Type B pancreatic cell (in vitro differentiated cells): ENCODE measurements around the gene SGSM2. TPM values are rescaled to one million over a fixed set of nuclear protein-coding genes. Genes with fewer than 3 reads are reported as not detected.

ENCODE experiments used
- DNase-seq: peaks from one replicate; pipeline ENCODE4 v3.0.0; 2021; ENCODE audit warnings: mixed read lengths; ENCODE audit not compliant: unreplicated experiment; ENCODE audit errors: extremely low spot score
- H3K27ac Mint-ChIP-seq: 2 replicates; pipeline ENCODE4 v1.8.0; 2021; ENCODE audit warnings: mild to moderate bottlenecking, mixed read lengths
- H3K27me3 Mint-ChIP-seq: 2 replicates; pipeline ENCODE4 v1.8.0; 2021; ENCODE audit warnings: mixed read lengths
- H3K36me3 Mint-ChIP-seq: 2 replicates; pipeline ENCODE4 v1.8.0; 2021; ENCODE audit warnings: mixed read lengths
- H3K4me1 Mint-ChIP-seq: one replicate; pipeline ENCODE4 v1.8.0; 2021; ENCODE audit warnings: mixed read lengths; ENCODE audit not compliant: unreplicated experiment
- H3K4me3 Mint-ChIP-seq: 2 replicates; pipeline ENCODE4 v1.8.0; 2021; ENCODE audit warnings: mild to moderate bottlenecking, mixed read lengths
- H3K9me3 Mint-ChIP-seq: 2 replicates; pipeline ENCODE4 v1.8.0; 2021; ENCODE audit warnings: mixed read lengths
- total RNA-seq: library from RNA; stranded (reverse); gene quantifications from 2 replicates; pipeline ENCODE4 v1.2.1, GENCODE V29; 2021; ENCODE audit warnings: low replicate concordance
- TF ChIP-seq, protein P1 (sequence below): fragments of 200-600 bp; sonication (generic); conservative IDR thresholded peaks from 2 replicates; pipeline ENCODE4 v1.5.0; 2021; ENCODE audit warnings: antibody characterized with exemption, mild to moderate bottlenecking

The SGSM2 gene
- total RNA-seq, 1 donor from 2014 or later: 74.3 TPM

DNA sequence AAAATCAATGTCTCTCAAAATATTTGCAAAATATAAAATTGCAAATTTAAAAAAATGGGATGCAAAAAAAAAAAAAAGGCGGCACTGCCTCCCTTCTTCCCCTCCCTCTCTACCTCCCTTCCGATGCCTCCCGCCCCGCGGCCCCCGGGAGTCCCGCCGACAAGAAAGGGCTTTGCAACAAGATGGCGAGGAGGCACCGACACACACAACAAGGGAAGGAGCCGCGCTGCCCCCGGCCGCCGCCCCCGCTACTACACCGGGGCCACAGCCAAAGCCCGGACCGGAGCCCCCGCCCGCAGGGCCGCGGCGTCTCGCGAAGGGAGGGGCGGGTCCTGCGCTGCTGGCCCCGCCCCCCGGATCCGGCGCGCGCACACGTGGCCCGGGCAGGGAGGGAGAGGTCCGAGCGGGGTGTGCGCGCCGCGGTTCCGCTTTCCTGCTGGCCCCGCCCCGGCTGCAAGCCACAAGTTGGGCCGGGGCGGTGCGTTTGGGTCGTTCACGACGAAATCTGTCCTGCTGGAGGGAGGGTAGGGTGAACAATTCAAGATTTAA, 63.6 kb downstream of the SGSM2 start, which contains the start of gene MNT:
Gene MNT (minus strand): TSS at position 184 of the 549 bp plus-strand sequence. CDS start 348 bp downstream, outside the sequence.
- Mint-ChIP-seq H3K4me3 (peak within 1 kb of the TSS; percentile 99), H3K4me1 (peaks cover 45% of the 10 kb centered on the region), H3K27ac (peak within 1 kb of the TSS; percentile 100), H3K36me3 (no peaks in the 10 kb centered on the region), H3K9me3 (no peaks in the 10 kb centered on the region), H3K27me3 (no peaks in the 10 kb centered on the region)
- peak; percentile 97 for DNase-seq
- TF ChIP-seq, protein P1, sequence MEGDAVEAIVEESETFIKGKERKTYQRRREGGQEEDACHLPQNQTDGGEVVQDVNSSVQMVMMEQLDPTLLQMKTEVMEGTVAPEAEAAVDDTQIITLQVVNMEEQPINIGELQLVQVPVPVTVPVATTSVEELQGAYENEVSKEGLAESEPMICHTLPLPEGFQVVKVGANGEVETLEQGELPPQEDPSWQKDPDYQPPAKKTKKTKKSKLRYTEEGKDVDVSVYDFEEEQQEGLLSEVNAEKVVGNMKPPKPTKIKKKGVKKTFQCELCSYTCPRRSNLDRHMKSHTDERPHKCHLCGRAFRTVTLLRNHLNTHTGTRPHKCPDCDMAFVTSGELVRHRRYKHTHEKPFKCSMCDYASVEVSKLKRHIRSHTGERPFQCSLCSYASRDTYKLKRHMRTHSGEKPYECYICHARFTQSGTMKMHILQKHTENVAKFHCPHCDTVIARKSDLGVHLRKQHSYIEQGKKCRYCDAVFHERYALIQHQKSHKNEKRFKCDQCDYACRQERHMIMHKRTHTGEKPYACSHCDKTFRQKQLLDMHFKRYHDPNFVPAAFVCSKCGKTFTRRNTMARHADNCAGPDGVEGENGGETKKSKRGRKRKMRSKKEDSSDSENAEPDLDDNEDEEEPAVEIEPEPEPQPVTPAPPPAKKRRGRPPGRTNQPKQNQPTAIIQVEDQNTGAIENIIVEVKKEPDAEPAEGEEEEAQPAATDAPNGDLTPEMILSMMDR: peak; percentile 23

DNA sequence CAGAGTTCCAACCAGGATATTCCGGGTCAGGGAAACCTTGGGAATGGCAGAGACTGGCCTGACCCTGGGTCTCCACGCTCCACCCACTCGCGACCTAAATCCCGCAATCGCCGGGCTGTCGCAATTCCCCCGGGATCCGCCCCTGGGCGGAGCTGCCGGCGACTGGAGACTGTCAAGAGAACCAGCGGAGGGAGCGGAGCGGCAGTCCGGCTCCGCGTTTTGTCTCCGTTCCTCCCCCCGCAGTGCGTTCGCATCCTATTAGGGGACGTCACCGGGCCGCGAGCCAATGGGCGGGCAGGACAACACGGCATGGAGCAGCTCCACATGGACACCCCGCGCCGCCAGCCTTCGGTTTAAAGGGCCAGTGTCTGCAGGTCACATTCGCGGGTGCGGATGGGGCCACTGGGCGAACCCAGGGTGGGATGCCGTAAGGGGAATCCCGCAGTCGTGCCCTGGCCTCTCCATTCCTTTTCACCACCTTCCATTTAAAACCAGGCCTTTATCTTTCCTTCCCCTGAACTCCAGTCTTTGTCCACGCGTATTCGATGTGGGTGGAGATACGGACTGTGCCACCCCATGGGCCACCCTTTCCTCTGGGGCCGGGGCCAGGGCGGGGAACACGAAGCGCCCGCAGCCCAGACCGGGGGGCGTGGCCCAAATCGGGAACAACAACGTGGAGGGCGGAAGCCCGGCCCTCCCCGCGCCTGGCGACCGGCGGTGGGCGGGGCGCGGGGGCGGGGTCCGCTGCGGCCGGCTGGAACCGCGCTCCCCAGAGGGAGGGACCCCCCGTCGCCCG, 64.3 kb downstream of the SGSM2 start:
- no peaks in the 10 kb centered on the region for H3K9me3 Mint-ChIP-seq
- no peaks in the 10 kb centered on the region for H3K27me3 Mint-ChIP-seq
- peak overlapping the region; percentile 100 for H3K27ac Mint-ChIP-seq
- H3K4me3 Mint-ChIP-seq: peak overlapping the region; percentile 99
- TF ChIP-seq, protein P1: no peak
- DNase-seq: peak; percentile 100
- H3K36me3 Mint-ChIP-seq: no peaks in the 10 kb centered on the region
- peaks cover 44% of the 10 kb centered on the region for H3K4me1 Mint-ChIP-seq

DNA sequence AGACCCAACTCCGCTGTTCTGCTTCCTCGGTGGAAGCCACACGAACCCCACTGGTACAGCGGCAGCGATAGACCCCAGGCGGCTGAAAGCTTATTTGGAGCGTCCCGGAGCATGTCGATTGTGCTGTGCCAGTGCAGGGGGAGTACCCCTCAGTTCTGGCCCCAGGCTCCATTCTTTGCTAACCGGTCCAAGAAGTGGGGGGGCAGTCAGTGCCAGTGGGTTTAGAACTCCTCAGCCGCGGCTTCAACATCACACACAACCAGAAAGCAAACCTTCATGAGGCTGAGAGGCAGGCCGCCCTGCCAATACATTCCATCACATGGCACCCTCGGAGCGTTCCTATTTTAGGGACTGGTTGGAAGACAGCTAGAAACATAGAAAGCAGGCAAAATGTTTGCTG, 65.2 kb downstream of the SGSM2 start:
- Mint-ChIP-seq H3K27ac (peak overlapping the region; percentile 100), H3K4me3 (peak overlapping the region; percentile 84), H3K4me1 (peaks cover 47% of the 10 kb centered on the region), H3K36me3 (peaks cover 4% of the 10 kb centered on the region), H3K9me3 (no peaks in the 10 kb centered on the region), H3K27me3 (no peaks in the 10 kb centered on the region)
- DNase-seq: no peak
- TF ChIP-seq, protein P1: no peak

DNA sequence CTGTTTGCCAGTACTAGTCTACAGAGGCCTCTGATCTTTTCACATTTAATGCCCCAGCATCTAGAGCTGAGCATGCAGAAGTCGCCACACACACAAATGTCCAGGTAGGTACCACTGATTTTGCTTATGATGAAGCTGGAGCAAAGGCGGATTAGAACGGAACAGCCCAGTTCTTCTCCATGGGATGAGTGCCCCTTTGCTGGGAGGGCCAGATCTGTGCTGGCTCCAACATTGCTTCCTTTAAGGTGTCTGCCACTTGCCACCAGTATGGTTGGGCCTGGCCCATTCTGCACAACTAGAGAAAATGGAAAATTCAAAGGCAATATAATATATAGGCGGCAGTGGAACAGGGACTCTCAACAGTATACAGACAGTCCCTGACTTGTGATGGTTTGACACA, 65.7 kb downstream of the SGSM2 start:
- DNase-seq: no peak
- H3K27ac Mint-ChIP-seq: peak overlapping the region; percentile 100
- TF ChIP-seq, protein P1: no peak

DNA sequence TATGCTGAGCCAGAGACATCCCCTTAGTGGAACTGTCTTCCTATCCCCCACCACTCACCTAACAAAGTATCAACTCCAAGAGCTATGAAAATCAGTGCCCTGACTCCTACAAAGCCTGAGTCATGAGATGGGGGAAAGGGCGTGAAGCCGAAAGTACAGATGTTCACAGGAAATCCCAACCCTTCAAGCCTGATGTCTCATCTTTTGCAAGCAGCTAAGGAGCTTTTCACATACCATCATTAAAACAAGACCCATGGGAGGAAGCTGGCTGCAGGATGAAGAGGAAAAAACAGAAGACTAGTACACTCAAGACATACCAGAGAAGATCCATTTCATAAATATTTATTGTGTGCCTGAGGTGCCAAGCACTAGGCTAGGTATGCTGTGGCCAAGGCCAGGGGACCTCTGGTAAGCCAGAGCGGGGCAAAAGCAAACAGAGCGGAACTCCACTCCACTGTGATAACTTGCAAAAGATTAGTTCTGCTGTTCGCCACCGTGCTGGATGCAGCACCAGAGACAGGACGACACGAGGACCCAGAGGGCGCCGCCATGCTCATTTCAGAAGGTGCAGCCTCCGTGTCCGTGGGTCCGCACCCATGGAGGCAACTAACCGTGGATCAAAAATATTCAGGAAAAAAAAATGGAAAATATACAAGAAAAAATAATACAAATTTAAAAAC, 68.1 kb downstream of the SGSM2 start:
- Mint-ChIP-seq H3K4me3 (peak overlapping the region; percentile 53), H3K27me3 (no peaks in the 10 kb centered on the region), H3K36me3 (peaks cover 4% of the 10 kb centered on the region), H3K9me3 (no peaks in the 10 kb centered on the region), H3K27ac (peak overlapping the region; percentile 98), H3K4me1 (peaks cover 32% of the 10 kb centered on the region)
- DNase-seq: no peak
- TF ChIP-seq, protein P1: no peak

More for the DNA sequence above, 65.7 kb downstream of the SGSM2 start:
- Mint-ChIP-seq H3K27me3 (no peaks in the 10 kb centered on the region), H3K4me1 (peaks cover 45% of the 10 kb centered on the region), H3K9me3 (no peaks in the 10 kb centered on the region), H3K36me3 (peaks cover 4% of the 10 kb centered on the region), H3K4me3 (peak overlapping the region; percentile 84)
